T-helper 22 cell (primary cell): ENCODE results near the gene ATG5.
A peak's percentile ranks its signal among the peaks of the same experiment; 100 is the strongest.

Experiments used
- DNase-seq: peaks from one replicate; pipeline ENCODE4 v3.0.0-alpha.2; 2020; ENCODE audit warnings: low read depth

Gene ATG5

DNA sequence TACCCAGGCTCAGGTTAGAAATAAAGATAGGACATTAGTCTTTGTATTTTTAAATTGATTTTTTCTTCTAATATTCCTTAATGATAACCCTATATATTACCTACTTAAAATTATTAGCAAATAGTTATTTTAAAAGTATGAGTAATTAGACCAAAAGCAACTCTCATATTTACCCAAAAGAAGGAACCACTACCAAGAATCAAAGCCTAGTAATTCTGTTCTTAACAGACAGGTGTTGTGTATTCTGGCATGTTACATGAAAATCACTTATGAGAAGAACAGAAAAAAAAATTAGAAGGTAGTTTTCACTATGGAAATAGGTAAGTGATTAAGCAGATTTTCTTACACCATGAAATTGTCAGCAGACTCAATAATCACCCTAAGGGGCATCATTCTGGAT lies 105.1 kb downstream of the ATG5 start:
- no peak for DNase-seq

- DNase-seq = no peak
These were observed 109.0 kb downstream of the ATG5 start for GRCh38 chr6:106216527-106216926.

DNA sequence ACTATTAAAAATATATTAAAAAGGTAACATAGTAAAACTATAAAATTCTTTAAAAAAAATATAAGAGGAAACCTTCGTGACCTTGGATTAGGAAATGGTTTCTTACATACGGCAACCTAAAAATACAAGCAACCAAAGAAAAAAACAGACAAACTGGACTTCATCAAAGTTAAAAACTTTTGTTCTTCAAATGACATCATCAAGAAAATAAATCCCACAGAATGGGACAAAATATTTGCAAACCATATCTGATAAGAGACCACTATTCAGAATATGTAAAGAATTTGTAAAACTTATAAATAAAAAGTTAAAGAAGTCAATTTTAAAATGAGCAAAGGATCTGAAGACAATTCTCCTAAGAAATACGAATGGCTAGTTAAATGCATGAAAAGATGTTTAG lies 110.0 kb downstream of the ATG5 start:
- no peak for DNase-seq

DNA sequence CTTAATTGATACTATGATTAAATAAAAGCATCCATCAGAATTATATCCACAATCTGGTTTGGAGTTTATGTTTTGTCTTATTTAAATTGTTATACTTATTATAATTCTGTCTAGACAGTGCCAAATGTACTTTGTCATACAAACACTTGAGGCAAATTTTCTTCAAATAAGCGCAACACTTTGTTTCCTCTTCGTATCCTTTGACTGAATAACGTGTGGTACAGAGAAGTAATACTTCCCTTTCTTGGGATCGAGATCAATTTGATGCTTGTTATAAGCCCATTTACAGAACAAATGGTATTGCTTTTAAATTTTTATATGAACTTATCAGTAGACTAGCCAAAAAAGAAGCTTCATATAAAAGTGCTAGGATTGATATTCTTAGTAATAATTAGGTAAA lies 111.0 kb downstream of the ATG5 start:
- no peak for DNase-seq

GRCh38 chr6:106213660-106214289 lies 111.8 kb downstream of the ATG5 start:
- no peak for DNase-seq

GRCh38 chr6:106212576-106212975 lies 113.0 kb downstream of the ATG5 start:
- DNase-seq = no peak

DNA sequence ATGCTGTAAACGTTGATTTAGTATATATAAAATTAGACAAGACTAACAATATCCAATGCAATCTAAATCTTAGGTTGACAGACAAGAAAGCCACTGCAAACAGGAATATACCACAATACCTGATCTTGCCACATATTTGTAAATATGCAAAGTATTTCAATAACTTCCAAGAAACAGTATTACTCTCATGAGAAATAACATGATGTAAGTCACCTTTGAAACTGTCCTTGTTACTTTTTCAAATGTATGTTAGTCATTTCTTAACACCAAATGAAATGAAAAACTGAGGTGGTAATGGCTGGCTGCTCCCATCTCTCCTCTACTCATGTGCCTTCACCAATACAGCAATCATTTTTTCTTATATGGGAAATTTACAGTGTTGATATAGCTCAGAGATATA lies 118.7 kb downstream of the ATG5 start:
- DNase-seq = no peak

DNA sequence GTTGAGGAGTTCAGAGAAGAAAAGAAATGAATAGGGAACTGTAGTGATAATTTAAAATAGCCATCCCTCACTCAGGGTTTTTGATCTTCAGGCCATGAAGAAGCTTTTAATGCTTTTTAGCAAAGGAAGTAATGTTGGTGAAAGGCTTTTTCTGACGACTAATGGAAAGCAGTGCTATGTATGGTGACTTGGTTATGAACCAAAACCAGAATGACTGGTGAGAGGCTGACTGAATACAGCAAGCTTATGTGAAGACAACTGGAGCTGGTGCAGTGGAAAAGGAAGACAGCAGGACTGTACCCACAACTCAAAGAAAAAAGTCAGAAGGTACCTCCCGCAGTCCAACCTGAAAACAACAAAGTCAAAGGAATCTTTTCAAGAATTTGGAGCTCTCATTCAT lies 120.6 kb downstream of the ATG5 start:
- no peak for DNase-seq

- DNase-seq = no peak
These were observed 125.6 kb downstream of the ATG5 start for GRCh38 chr6:106199998-106200397.

- no peak for DNase-seq
These were observed 126.2 kb downstream of the ATG5 start for GRCh38 chr6:106199331-106199730.

GRCh38 chr6:106197441-106197840 lies 128.1 kb downstream of the ATG5 start:
- DNase-seq = no peak

DNA sequence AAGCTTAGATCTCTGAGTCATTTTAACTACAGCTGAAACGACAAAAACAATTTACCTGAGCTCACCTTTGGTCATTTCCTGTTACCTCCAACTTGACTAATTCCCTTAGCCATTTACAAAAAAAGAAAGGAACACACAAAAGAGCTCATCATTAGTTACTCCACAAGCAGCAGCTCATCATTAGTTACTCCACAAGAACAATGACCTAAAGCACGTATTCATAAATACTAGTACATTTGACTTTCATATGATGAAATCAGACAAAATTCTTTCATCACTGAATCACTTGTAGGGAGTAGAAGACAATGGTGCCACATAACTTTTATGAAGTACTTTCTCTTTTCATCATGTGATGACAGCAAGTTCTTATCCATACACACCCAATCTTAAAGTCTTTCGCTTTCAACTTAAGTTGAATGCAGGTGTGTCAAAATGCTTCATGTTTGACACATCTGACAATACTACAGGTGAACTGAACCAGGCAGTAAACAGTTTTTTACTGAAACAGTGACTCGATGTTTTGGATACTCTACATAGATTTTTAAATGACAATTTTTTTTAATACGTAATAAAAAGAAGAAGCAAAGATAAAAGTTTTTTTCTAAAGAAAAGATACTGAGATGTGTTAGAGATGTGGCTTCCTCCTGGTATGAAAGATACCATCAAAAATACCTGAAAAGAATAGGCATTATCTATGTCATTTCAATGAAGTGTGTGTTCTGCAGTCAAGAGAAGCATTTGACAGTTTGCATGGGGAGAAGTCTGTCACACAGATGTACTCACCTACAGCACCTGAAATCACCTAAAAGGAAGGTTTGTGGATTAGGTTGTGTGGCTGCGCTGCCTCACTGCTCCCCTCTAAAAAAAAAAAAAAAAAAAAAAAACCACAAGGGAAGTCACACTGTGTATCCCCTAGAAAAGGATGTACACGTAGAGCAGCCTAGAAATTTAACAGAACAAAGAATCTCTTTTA lies 130.3 kb downstream of the ATG5 start:
- peak; percentile 18 for DNase-seq

GRCh38 chr6:106192824-106193223 lies 132.7 kb downstream of the ATG5 start:
- no peak for DNase-seq

DNA sequence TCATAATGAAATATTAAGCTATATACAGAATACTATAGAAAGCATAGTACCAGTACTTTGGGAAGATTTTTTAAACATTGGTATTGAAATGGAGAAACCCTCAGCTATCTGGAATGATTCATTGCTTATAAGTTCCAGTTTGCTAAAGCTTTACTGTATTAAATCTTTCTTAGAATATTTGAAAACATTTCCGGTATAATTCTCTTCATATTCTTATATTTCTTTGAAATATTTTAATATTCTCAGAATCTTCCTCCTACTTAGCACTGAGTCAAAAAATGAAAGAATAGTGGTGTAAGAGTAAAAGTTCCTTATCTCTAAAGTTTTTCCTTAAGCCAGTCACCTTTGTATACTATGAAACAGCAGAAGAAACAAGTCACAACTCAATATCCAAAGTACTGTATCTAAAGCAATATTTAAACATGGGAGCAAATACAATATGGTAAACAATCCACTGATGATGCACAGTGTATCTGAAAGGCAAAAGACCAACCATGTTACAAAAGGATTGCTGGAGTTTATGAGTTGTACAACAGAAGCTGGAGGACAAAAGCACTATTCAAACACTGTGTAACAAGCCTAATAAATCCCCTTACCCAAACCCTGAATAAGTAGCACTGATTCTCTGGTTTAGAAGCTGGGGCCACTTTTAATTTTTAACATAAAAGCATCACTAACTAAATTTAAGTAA lies 137.3 kb downstream of the ATG5 start:
- DNase-seq = no peak

GRCh38 chr6:106187424-106187982 lies 138.1 kb downstream of the ATG5 start:
- DNase-seq = no peak

DNA sequence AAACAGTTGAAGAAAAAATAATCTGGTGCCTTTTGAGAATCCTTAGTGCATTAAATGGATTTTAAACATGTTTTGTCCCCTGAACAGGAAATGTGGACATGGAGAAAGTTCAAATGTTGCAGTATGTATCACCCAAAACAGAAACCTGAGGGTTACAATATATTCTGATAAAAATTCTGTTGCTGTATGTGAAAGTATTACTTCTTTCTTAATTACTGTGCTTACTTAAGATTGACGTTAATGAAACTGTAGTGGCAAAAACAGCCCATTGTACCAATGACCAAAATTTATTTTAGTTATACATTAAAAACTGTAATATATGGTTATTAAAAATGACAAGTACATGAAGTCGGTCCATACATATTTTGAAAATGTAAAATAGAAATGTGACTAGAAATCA lies 138.8 kb downstream of the ATG5 start:
- DNase-seq = no peak

- no peak for DNase-seq
These were observed 139.4 kb downstream of the ATG5 start for GRCh38 chr6:106186172-106186571.

DNA sequence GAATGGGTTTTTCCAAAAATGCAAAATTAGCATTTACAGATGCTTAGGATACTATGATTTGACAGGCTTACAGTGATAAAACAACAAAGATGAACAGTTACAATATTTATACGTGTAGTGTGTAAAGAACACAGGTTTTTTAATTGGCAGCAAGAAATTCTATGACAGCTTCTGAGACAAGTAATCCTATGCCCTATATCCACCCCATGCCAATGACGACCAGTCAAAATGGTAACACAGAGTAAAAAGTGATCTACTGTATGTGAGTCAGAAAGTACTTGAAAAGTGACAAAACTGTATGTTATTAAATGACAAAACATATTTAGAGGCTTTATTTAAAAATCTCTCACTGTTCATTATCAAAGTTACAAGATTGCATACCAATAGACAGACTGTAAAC lies 139.9 kb downstream of the ATG5 start:
- DNase-seq = no peak

GRCh38 chr6:106184629-106185028 lies 140.9 kb downstream of the ATG5 start:
- DNase-seq = no peak

DNA sequence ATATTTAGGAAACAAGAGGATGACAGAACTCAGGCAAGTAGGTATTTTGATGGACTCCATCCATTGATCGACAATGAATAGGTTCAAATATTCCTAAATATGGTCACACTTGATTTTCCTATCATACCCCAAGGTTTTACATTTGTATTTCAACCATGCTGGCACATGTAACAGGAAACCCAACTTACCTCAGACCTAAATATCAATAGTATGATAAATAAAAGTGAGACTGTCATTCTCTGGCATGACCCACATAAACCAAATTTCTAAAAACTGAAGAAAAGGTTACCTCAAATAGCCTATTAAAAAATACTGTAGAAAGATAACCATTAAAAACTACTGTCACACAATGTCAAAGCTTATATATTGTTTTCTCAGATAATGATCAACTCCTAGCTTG lies 142.1 kb downstream of the ATG5 start:
- DNase-seq = no peak

- DNase-seq = no peak
These were observed 143.1 kb downstream of the ATG5 start for GRCh38 chr6:106182455-106182854.

DNA sequence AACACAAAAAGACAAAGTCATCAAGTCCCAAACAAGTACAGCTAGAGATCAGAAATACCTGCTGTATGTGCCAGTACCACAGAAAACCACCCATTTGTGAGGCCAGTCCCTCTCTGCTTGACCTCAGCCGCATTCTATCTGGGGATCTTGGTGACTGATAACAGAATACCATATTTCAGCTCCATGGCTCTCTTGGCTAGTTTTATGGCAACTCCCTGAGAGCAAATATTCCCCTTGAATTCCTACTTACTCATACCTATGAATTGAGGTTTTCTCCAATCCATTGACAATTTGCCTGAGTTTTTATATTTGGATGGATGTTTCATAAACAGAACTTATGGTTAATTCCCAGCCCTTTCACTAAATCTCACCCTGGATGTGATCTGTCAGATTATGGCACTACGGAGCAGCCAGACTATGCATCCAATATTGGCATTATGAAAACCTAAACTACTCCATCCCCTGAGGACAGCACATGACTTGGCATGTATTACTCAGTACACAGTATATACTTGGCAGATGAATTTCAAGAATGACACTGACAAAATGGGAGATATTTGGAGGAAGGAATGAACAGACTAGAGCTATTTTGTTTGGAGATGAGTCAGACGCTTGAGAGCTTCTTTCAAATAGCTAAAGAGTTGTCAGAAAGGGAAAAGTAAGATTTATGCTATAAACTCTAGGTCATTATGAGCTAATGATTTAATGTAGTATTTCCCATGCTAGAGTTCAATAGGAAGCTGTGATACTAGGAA lies 143.7 kb downstream of the ATG5 start:
- no peak for DNase-seq
